Choroid plexus epithelial cell (primary cell): ENCODE measurements around the gene SAMSN1.
A peak's percentile ranks its signal among the peaks of the same experiment; 100 is the strongest.

Experiments used
- DNase-seq: peaks from one replicate; pipeline ENCODE4 v3.0.0-alpha.2; 2010; ENCODE audit warnings: low read depth
- H3K4me3 ChIP-seq: 2 replicates; pipeline ENCODE4 v1.5.1; 2011; ENCODE audit warnings: low read depth, mild to moderate bottlenecking, control low read depth, low read length, moderate library complexity
- TF ChIP-seq, protein P1 (sequence below): conservative IDR thresholded peaks from 2 replicates; pipeline ENCODE4 v1.5.1; 2011; ENCODE audit warnings: low read depth, mild to moderate bottlenecking, control low read depth, inconsistent platforms, low read length, moderate library complexity

The SAMSN1 gene

DNA sequence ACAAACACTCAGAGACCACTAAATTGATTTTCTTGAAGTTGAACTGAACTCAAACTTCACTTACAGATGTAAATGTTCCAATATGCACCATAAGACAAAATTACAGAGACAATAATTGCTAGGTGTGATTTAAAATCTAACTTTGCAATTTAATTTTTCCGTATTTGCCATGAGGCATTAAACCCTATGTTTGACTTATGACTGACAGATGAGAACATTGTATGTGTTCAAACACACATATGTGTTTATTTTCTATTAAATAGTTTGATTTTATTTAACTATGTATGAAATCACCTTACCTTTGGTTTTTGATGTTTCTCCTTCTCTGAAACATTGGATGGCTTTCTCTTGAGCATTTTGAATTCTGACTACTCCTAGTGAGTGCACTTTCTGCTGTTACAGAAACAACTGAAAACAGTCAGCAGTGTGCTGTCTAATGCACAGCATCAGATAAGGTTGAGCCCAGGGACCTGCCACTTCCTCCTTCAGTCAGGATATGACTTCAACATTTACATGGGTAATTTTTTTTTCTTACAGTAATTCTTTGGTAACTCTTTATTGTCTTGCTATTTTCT, at the start of gene SAMSN1:
Gene SAMSN1, minus strand, starts transcription at position 410 of the 575 bp plus-strand sequence. Its CDS starts 54 bp downstream, at position 356.
- H3K4me3 ChIP-seq: no peak within 1 kb of the TSS
- DNase-seq: peak; percentile 45
- TF ChIP-seq, protein P1, sequence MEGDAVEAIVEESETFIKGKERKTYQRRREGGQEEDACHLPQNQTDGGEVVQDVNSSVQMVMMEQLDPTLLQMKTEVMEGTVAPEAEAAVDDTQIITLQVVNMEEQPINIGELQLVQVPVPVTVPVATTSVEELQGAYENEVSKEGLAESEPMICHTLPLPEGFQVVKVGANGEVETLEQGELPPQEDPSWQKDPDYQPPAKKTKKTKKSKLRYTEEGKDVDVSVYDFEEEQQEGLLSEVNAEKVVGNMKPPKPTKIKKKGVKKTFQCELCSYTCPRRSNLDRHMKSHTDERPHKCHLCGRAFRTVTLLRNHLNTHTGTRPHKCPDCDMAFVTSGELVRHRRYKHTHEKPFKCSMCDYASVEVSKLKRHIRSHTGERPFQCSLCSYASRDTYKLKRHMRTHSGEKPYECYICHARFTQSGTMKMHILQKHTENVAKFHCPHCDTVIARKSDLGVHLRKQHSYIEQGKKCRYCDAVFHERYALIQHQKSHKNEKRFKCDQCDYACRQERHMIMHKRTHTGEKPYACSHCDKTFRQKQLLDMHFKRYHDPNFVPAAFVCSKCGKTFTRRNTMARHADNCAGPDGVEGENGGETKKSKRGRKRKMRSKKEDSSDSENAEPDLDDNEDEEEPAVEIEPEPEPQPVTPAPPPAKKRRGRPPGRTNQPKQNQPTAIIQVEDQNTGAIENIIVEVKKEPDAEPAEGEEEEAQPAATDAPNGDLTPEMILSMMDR: no peak

DNA sequence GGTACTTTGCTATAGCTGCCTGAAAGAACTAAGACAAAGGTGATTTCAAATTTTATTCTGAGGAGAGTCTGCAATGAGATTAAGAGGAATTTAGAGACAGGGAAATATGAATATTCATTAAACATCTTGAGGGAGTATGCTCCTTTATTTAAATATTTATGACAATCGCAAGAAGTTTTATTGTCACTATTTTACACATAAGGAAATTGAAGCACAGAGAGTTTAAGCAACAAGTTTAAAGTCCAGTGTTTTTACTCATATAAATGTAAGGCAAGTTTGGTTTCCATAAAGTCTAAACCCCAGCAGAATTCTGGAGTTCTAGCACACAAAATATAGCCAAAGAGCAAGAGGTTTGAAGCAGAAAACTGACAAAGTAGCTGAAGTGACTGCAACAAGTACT, 49.3 kb upstream of the SAMSN1 start:
- DNase-seq: no peak
- TF ChIP-seq, protein P1: no peak
- H3K4me3 ChIP-seq: no peak overlapping the region

DNA sequence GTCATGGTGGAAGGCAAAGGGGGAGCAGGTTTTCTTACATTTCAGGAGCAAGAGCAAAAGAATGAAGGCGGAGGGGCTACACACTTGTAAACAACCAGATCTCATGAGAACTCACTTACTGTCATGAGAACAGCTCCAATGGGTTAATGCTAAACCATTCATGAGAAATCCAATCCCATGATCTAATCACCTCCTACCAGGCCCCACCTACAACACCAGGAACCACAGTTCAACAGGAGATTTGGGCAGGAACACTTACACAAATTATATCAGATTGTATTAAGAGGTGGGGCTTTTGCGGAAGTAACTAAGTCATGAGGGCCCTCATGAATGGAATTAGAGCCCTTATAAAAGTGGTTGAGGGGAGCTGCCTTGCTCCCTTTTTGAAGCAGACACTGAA, 48.9 kb upstream of the SAMSN1 start:
- H3K4me3 ChIP-seq: no peak overlapping the region
- DNase-seq: no peak
- TF ChIP-seq, protein P1: no peak

DNA sequence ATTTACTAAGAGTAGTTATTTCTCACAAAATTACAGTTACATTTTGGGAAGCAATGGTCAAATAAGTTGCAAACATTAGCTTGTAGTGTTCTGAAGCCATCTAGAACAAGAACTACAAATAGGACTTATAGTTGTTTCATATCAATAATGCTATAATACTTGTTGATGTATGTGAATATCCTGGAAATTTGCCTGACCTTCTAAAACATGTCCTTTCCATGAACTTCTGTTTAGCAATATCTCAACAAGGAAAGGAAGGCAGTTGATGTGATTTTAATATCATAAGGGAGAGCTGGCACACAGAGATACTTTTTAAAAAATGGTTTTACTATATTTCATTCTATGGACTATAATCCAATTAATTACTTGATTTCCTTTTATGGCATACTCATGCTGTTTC, 47.1 kb upstream of the SAMSN1 start:
- no peak overlapping the region for H3K4me3 ChIP-seq
- TF ChIP-seq, protein P1: no peak
- peak; percentile 43 for DNase-seq

DNA sequence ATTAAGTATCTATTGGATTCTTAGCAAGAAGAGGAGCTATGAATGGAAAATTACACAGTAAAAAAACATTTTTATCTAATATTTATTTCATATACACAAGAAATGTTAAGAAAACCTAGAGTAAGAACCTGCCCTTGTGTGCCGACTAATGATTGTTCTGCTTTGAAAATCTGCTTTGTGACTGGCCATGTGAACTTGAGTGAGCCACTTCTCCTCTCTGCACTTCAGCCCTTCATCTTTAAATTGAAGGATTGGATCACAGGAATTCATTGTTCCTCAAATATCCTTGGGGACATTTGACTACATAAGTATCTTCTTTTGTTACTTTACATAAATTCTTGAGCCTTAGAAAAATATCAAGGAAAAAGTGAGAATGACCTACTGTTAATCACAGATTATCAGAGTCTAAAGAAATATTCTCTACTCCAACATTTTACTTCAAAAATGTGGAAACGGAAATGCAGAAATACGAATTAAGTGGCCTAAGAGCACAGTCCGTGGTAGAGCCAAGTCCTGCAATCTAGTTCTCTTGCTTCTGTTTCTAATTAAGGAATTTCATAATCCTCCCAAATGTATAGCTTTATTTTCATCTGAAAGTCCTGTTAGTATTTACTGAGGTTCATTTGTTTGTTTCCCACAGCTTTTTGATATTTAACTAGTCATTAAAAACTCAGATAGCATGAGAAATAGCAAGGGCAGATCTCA, 46.3 kb upstream of the SAMSN1 start:
- H3K4me3 ChIP-seq: no peak overlapping the region
- no peak for DNase-seq
- TF ChIP-seq, protein P1: no peak

DNA sequence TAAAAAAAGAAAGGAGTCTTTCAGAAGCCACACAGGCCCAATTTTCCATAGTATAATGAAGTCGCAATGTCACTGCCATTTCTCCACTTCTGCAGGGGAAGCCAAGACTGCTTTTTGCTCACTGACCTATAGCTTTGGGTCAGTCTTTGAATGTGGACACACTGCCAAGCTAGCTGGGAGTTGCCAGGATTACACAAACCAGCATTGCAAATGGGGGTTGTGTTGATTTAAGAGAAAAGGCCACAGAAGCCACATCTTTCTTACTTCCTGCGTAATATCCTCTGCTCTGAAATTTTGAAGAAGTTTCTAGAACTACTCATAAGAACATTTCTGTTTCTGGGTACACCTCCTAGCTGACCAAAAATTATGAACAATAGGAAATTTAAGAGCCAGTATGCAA, 45.8 kb upstream of the SAMSN1 start:
- no peak overlapping the region for H3K4me3 ChIP-seq
- peak; percentile 98 for DNase-seq
- TF ChIP-seq, protein P1: no peak

DNA sequence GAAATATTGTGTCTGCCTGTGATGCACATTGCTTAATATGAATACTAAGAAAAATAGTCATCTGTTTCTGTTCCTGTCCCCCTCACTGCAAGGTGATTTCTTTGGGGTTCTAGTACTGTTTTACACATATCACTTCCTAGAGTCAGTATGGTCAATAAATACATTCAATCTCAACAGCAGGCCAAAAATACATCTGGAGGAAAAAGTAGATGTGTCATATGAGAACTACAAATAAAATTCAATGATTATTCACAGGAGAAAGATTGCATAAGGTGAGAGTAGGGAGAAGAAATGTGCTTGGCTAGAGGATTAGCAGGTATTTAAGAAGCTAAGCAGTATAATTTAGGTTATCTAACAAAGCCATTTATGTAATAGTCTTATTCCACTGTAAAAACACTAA, 45.3 kb upstream of the SAMSN1 start:
- no peak overlapping the region for H3K4me3 ChIP-seq
- peak; percentile 54 for DNase-seq
- TF ChIP-seq, protein P1: no peak
